HCT116 (cell line): ENCODE data around the gene RNF112. TPM values are rescaled to one million over a fixed set of nuclear protein-coding genes. Genes with fewer than 3 reads are reported as not detected.

Source experiments
- ATAC-seq: fragments of 200-7000 bp; cut with Tn5 transposase; 2 replicates; pipeline ENCODE4 v1.9.1; 2020; ENCODE audit warnings: mild to moderate bottlenecking, moderate library complexity
- BruUV-seq: library from RNA; stranded (reverse); fragments of 400-500 nt; replicated peaks from 2 replicates; lab custom pipeline; 2021; lab: Mats Ljungman, UMichigan
- CTCF ChIA-PET: fragments of 300-600 bp; sonication (Branson Sonifier 250); formaldehyde crosslinking; loops from one replicate; lab custom pipeline; 2021; ENCODE audit warnings: antibody characterized with exemption; lab: Charles Lee
- POLR2A ChIA-PET: fragments of 300-600, 350-600 bp; sonication (Branson Sonifier 250); formaldehyde crosslinking; loops from one replicate; lab custom pipeline; 2021; ENCODE audit warnings: antibody characterized with exemption; lab: Charles Lee
- RAD21 ChIA-PET, 2 experiments: fragments of 300-600 bp; sonication (Branson Sonifier 250); formaldehyde crosslinking; loops; one replicate each; lab custom pipeline; 2023; ENCODE audit warnings: low total read pairs in 2 of 2; ENCODE audit not compliant: uncharacterized antibody in 2 of 2, unreplicated experiment in 2 of 2, low non-redundant PET in 1 of 2; lab: Charles Lee
- DNase-seq: peaks from one replicate; pipeline ENCODE4 v3.0.0-alpha.2; 2010; ENCODE audit warnings: low read depth, low spot score
- H2AFZ ChIP-seq: fragments of 200-600 bp; shearing (Covaris generic), sonication (generic); 2 replicates; pipeline ENCODE4 v1.6.1; 2017; ENCODE audit warnings: low read depth, mixed run types, mixed read lengths, antibody characterized with exemption, low read length; ENCODE audit not compliant: poor library complexity, severe bottlenecking
- H3K27ac ChIP-seq: 2 replicates; pipeline ENCODE4 v1.5.1; 2012; ENCODE audit warnings: low read depth, low read length
- H3K27me3 ChIP-seq: fragments of 200-600 bp; sonication (generic); 2 replicates; pipeline ENCODE4 v1.6.1; 2016; ENCODE audit warnings: mixed run types, low read length, mixed read lengths; ENCODE audit not compliant: insufficient read depth
- H3K36me3 ChIP-seq, 2 experiments: fragments of 200-500 bp in 1 of 2; fragments of 200-600 bp in 1 of 2; sonication (Bioruptor generic) in 1 of 2; sonication (generic) in 1 of 2; 2 replicates each; pipeline versions ENCODE4 v1.5.1 to v1.6.1; 2014 to 2016; ENCODE audit warnings: low read length in 2 of 2, inconsistent platforms in 1 of 2, mixed read lengths in 1 of 2, mixed run types in 1 of 2; ENCODE audit not compliant: insufficient read depth in 2 of 2, control insufficient read depth in 1 of 2
- H3K4me1 ChIP-seq, 2 experiments: fragments of 200-600 bp in 1 of 2; sonication (generic) in 1 of 2; 2 replicates each; pipeline versions ENCODE4 v1.5.1 to v1.6.1; 2012 to 2017; ENCODE audit warnings: low read length in 2 of 2, inconsistent platforms in 1 of 2, mild to moderate bottlenecking in 1 of 2, mixed read lengths in 1 of 2, mixed run types in 1 of 2, moderate library complexity in 1 of 2; ENCODE audit not compliant: insufficient read depth in 2 of 2, control insufficient read depth in 1 of 2
- H3K4me2 ChIP-seq: fragments of 200-600 bp; sonication (generic); 2 replicates; pipeline ENCODE4 v1.6.1; 2017; ENCODE audit warnings: mixed run types, low read length, mixed read lengths
- H3K4me3 ChIP-seq, 2 experiments: fragments of 200-600 bp in 1 of 2; sonication (generic) in 1 of 2; replicated peaks in 1 of 2; 2 replicates each; pipeline ENCODE4 v1.5.1; 2011 to 2016; ENCODE audit warnings: low read length in 2 of 2, control low read depth in 1 of 2, low read depth in 1 of 2, mild to moderate bottlenecking in 1 of 2, mixed read lengths in 1 of 2, mixed run types in 1 of 2
- H3K79me2 ChIP-seq: fragments of 200-600 bp; sonication (generic); 2 replicates; pipeline ENCODE4 v1.6.1; 2017; ENCODE audit warnings: mild to moderate bottlenecking, mixed run types, low read length, moderate library complexity, mixed read lengths; ENCODE audit not compliant: insufficient read depth
- H3K9ac ChIP-seq: fragments of 200-600 bp; sonication (generic); 2 replicates; pipeline ENCODE4 v1.6.1; 2016; ENCODE audit warnings: low read length, mixed read lengths
- H3K9me2 ChIP-seq: fragments of 200-600 bp; sonication (generic), shearing (Covaris generic); 2 replicates; pipeline ENCODE4 v1.6.1; 2017; ENCODE audit warnings: mixed run types, mild to moderate bottlenecking, moderate library complexity; ENCODE audit not compliant: insufficient read depth
- H3K9me3 ChIP-seq, 2 experiments: fragments of 200-500 bp in 1 of 2; fragments of 200-600 bp in 1 of 2; sonication (Bioruptor generic) in 1 of 2; sonication (generic) in 1 of 2; 2 replicates each; pipeline ENCODE4 v1.6.1; 2014 to 2017; ENCODE audit warnings: low read length in 2 of 2, mixed read lengths in 2 of 2, inconsistent platforms in 1 of 2, low read depth in 1 of 2, mild to moderate bottlenecking in 1 of 2, mixed run types in 1 of 2, moderate library complexity in 1 of 2; ENCODE audit not compliant: control insufficient read depth in 1 of 2, insufficient read depth in 1 of 2
- H4K20me1 ChIP-seq: fragments of 200-600 bp; sonication (generic), shearing (Covaris generic); 2 replicates; pipeline ENCODE4 v1.6.1; 2017; ENCODE audit warnings: mixed run types, mild to moderate bottlenecking, moderate library complexity; ENCODE audit not compliant: insufficient read depth
- CEBPB ChIP-seq: IDR thresholded peaks from 2 replicates; pipeline ENCODE4 v1.6.1; 2012; ENCODE audit warnings: low read depth
- ELF1 ChIP-seq: IDR thresholded peaks from 2 replicates; pipeline ENCODE4 v1.6.1; 2012; ENCODE audit warnings: low read depth, borderline replicate concordance
- EZH2 ChIP-seq: fragments of 200-600 bp; sonication (generic); IDR thresholded peaks from 2 replicates; pipeline ENCODE4 v1.6.1; 2017; ENCODE audit warnings: antibody characterized with exemption, mixed run types
- EZH2phosphoT487 ChIP-seq: fragments of 200-600 bp; IDR thresholded peaks from 2 replicates; pipeline ENCODE4 v1.6.1; 2018; ENCODE audit warnings: antibody characterized with exemption, borderline replicate concordance
- FOSL1 ChIP-seq: IDR thresholded peaks from 2 replicates; pipeline ENCODE4 v1.6.1; 2012; ENCODE audit warnings: low read depth
- JUND ChIP-seq: IDR thresholded peaks from 2 replicates; pipeline ENCODE4 v1.6.1; 2012
- POLR2A ChIP-seq: IDR thresholded peaks from 2 replicates; pipeline ENCODE4 v1.7.0; 2011; ENCODE audit warnings: borderline replicate concordance; ENCODE audit not compliant: insufficient read depth, insufficient read length; ENCODE audit errors: extremely low read depth
- POLR2AphosphoS5 ChIP-seq: IDR thresholded peaks from 2 replicates; pipeline ENCODE4 v1.6.1; 2011; ENCODE audit warnings: mild to moderate bottlenecking, low read depth, low read length, moderate library complexity
- RAD21 ChIP-seq: IDR thresholded peaks from 2 replicates; pipeline ENCODE4 v1.6.1; 2012; ENCODE audit warnings: low read depth, mild to moderate bottlenecking
- SIN3A ChIP-seq: IDR thresholded peaks from 2 replicates; pipeline ENCODE4 v1.6.1; 2012; ENCODE audit warnings: low read depth
- SP1 ChIP-seq: IDR thresholded peaks from 2 replicates; pipeline ENCODE4 v1.6.1; 2012; ENCODE audit warnings: low read depth
- SRF ChIP-seq: IDR thresholded peaks from 2 replicates; pipeline ENCODE4 v1.6.1; 2012; ENCODE audit warnings: low read depth
- TCF7L2 ChIP-seq: IDR thresholded peaks from 2 replicates; pipeline ENCODE4 v1.7.0; 2011; ENCODE audit warnings: borderline replicate concordance, inconsistent platforms; ENCODE audit not compliant: insufficient read depth, insufficient read length; ENCODE audit errors: extremely low read depth
- YY1 ChIP-seq: IDR thresholded peaks from 2 replicates; pipeline ENCODE4 v1.6.1; 2011; ENCODE audit warnings: low read length, low read depth, moderate library complexity, mild to moderate bottlenecking; ENCODE audit not compliant: insufficient replicate concordance; ENCODE audit errors: extremely low read depth
- ZFX ChIP-seq: fragments of 450-650 bp; IDR thresholded peaks from 2 replicates; pipeline ENCODE4 v1.6.1; 2017
- ZNF274 ChIP-seq: fragments of 200-500 bp; sonication (Bioruptor generic); IDR thresholded peaks from 2 replicates; pipeline ENCODE4 v1.6.1; 2014; ENCODE audit warnings: mild to moderate bottlenecking, low read depth, low read length, inconsistent platforms
- intact Hi-C: fragments of 100-400 bp; cut with micrococcal nuclease; formaldehyde crosslinking; loops from 2 replicates; pipeline ENCODE4 v1.10.0; 2022
- total RNA-seq: library from RNA; stranded (reverse); gene quantifications from one replicate; pipeline ENCODE4 v1.2.1, GENCODE V29; 2021; ENCODE audit not compliant: unreplicated experiment
- TF ChIP-seq, protein P1 (sequence below), 3 experiments: fragments of 200-600 bp in 1 of 3; sonication (generic) in 1 of 3; IDR thresholded peaks in 2 of 3; conservative IDR thresholded peaks in 1 of 3; 2 replicates each; pipeline ENCODE4 v1.5.1; 2012 to 2017; ENCODE audit warnings: low read depth in 2 of 3, low read length in 2 of 3, antibody characterized with exemption in 1 of 3, borderline replicate concordance in 1 of 3, control low read depth in 1 of 3, mild to moderate bottlenecking in 1 of 3, mixed read lengths in 1 of 3, mixed run types in 1 of 3, moderate library complexity in 1 of 3; ENCODE audit not compliant: insufficient read depth in 1 of 3
- TF ChIP-seq, protein P2 (sequence below): IDR thresholded peaks from 2 replicates; pipeline ENCODE4 v1.6.1; 2012
- TF ChIP-seq, protein P3 (sequence below): IDR thresholded peaks from 2 replicates; pipeline ENCODE4 v1.6.1; 2011; ENCODE audit warnings: mild to moderate bottlenecking, low read length, moderate library complexity; ENCODE audit not compliant: insufficient replicate concordance; ENCODE audit errors: extremely low read depth
- TF ChIP-seq, protein P4 (sequence below): IDR thresholded peaks from 2 replicates; pipeline ENCODE4 v1.6.1; 2012; ENCODE audit warnings: low read depth

The RNF112 gene
- total RNA-seq, 1 experiment from 2014 or later = 0.98 TPM

DNA sequence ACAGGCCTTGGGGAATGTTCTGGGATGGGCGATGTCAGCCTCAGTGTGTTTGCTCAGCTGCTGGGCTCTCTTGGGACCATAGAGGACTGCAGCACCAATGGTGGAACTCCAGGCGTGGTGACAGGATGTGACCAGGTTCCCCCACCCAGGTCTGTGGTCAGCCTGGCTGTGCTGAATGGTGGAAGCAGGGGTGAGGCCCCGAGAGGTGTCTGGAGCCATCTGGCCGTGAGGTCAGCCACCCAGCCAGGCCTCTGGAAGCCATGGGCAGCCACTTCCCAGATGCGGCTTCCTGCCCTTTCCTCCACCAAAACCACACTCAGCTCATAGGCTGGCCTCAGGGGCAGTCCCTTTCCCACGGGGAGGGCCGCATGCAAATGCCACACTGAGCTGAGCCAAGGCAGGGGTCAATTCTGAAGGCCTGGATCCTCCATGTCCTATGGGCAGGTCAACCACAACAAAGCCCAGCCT, 40.5 kb upstream of the RNF112 start:
- Histone ChIP-seq H3K9ac (no peak overlapping the region), H2AFZ (no peak overlapping the region), H3K9me3 (no peaks in the 10 kb centered on the region), H3K4me2 (no peak overlapping the region), H3K4me1 (peaks cover 4 to 20% of the 10 kb centered on the region in 2 experiments; a peak in 3 of 4 replicates), H3K79me2 (no peaks in the 10 kb centered on the region), H4K20me1 (no peaks in the 10 kb centered on the region), H3K36me3 (no peaks in the 10 kb centered on the region), H3K27ac (no peak overlapping the region), H3K27me3 (no peaks in the 10 kb centered on the region), H3K4me3 (no peak overlapping the region), H3K9me2 (no peaks in the 10 kb centered on the region)
- ChIA-PET POLR2A (no interaction called here), RAD21 (no interaction called here), CTCF (no interaction called here)
- no peak for DNase-seq
- ATAC-seq = no peak
- no TSS peak for BruUV-seq
- TF ChIP-seq ZNF274 (no peak), EZH2phosphoT487 (no peak), SIN3A (no peak), EZH2 (no peak), YY1 (no peak), ELF1 (no peak), ZFX (no peak), TCF7L2 (no peak), RAD21 (no peak), POLR2A (no peak), POLR2AphosphoS5 (no peak), JUND (no peak), SRF (no peak), SP1 (no peak), FOSL1 (no peak), CEBPB (no peak)
- TF ChIP-seq, protein P1, sequence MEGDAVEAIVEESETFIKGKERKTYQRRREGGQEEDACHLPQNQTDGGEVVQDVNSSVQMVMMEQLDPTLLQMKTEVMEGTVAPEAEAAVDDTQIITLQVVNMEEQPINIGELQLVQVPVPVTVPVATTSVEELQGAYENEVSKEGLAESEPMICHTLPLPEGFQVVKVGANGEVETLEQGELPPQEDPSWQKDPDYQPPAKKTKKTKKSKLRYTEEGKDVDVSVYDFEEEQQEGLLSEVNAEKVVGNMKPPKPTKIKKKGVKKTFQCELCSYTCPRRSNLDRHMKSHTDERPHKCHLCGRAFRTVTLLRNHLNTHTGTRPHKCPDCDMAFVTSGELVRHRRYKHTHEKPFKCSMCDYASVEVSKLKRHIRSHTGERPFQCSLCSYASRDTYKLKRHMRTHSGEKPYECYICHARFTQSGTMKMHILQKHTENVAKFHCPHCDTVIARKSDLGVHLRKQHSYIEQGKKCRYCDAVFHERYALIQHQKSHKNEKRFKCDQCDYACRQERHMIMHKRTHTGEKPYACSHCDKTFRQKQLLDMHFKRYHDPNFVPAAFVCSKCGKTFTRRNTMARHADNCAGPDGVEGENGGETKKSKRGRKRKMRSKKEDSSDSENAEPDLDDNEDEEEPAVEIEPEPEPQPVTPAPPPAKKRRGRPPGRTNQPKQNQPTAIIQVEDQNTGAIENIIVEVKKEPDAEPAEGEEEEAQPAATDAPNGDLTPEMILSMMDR (IDR thresholded peaks at IDR 0.05 in 2 of 3, conservative IDR thresholded peaks at IDR 0.05 in 1 of 3; ENCODE audit: borderline replicate concordance in 1 of 3, insufficient read depth in 1 of 3, low read depth in 2 of 3, low read length in 2 of 3) = no peak
- TF ChIP-seq, protein P2, sequence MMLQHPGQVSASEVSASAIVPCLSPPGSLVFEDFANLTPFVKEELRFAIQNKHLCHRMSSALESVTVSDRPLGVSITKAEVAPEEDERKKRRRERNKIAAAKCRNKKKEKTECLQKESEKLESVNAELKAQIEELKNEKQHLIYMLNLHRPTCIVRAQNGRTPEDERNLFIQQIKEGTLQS = no peak
- TF ChIP-seq, protein P3, sequence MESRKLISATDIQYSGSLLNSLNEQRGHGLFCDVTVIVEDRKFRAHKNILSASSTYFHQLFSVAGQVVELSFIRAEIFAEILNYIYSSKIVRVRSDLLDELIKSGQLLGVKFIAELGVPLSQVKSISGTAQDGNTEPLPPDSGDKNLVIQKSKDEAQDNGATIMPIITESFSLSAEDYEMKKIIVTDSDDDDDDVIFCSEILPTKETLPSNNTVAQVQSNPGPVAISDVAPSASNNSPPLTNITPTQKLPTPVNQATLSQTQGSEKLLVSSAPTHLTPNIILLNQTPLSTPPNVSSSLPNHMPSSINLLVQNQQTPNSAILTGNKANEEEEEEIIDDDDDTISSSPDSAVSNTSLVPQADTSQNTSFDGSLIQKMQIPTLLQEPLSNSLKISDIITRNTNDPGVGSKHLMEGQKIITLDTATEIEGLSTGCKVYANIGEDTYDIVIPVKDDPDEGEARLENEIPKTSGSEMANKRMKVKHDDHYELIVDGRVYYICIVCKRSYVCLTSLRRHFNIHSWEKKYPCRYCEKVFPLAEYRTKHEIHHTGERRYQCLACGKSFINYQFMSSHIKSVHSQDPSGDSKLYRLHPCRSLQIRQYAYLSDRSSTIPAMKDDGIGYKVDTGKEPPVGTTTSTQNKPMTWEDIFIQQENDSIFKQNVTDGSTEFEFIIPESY = no peak
- TF ChIP-seq, protein P4, sequence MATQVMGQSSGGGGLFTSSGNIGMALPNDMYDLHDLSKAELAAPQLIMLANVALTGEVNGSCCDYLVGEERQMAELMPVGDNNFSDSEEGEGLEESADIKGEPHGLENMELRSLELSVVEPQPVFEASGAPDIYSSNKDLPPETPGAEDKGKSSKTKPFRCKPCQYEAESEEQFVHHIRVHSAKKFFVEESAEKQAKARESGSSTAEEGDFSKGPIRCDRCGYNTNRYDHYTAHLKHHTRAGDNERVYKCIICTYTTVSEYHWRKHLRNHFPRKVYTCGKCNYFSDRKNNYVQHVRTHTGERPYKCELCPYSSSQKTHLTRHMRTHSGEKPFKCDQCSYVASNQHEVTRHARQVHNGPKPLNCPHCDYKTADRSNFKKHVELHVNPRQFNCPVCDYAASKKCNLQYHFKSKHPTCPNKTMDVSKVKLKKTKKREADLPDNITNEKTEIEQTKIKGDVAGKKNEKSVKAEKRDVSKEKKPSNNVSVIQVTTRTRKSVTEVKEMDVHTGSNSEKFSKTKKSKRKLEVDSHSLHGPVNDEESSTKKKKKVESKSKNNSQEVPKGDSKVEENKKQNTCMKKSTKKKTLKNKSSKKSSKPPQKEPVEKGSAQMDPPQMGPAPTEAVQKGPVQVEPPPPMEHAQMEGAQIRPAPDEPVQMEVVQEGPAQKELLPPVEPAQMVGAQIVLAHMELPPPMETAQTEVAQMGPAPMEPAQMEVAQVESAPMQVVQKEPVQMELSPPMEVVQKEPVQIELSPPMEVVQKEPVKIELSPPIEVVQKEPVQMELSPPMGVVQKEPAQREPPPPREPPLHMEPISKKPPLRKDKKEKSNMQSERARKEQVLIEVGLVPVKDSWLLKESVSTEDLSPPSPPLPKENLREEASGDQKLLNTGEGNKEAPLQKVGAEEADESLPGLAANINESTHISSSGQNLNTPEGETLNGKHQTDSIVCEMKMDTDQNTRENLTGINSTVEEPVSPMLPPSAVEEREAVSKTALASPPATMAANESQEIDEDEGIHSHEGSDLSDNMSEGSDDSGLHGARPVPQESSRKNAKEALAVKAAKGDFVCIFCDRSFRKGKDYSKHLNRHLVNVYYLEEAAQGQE = no peak
- TF ChIP-seq, all 23 proteins: peak for 0
- intact Hi-C loops = no loop called here
